ENCODE measurements around the gene CTNNA1.

CTNNA1 gene

GRCh38 chr5:138935466-138935865, 182.2 kb downstream of the CTNNA1 start:
- no peak overlapping the region for H3K27ac ChIP-seq (ENCODE audit: low read depth, low read length)
- no peaks in the 10 kb centered on the region for H3K27me3 ChIP-seq (ENCODE audit: control insufficient read depth, low read length)
- no peaks in the 10 kb centered on the region for H3K4me1 ChIP-seq (ENCODE audit: control insufficient read depth, low read length)
- TF ChIP-seq EZH2phosphoT487 (IDR thresholded peaks at IDR 0.05; ENCODE audit: borderline replicate concordance, low read length) = no peak
- no peak for TF ChIP-seq CTCF (IDR thresholded peaks at IDR 0.05; ENCODE audit: low read depth, low read length, poor library complexity, severe bottlenecking)
- no peaks in the 10 kb centered on the region for H3F3A ChIP-seq (ENCODE audit: control insufficient read depth, insufficient read depth)
- H3K9me3 ChIP-seq (ENCODE audit: control insufficient read depth, insufficient read depth, low read length) = no peaks in the 10 kb centered on the region
- no peaks in the 10 kb centered on the region for H3K9me2 ChIP-seq (replicated peaks; ENCODE audit: control insufficient read depth, low read length)
- no peak overlapping the region for H3K4me2 ChIP-seq (ENCODE audit: low read length)
- no peaks in the 10 kb centered on the region for H3K79me2 ChIP-seq (ENCODE audit: control insufficient read depth, low read length)
- H3K4me3 ChIP-seq (ENCODE audit: low read length) = no peak overlapping the region
- H3K36me3 ChIP-seq (ENCODE audit: control insufficient read depth, low read length) = peaks cover 10% of the 10 kb centered on the region; the same call in 1 of the 2 replicates
- H4K20me1 ChIP-seq (ENCODE audit: control insufficient read depth, insufficient read depth, low read depth, low read length) = no peaks in the 10 kb centered on the region

DNA sequence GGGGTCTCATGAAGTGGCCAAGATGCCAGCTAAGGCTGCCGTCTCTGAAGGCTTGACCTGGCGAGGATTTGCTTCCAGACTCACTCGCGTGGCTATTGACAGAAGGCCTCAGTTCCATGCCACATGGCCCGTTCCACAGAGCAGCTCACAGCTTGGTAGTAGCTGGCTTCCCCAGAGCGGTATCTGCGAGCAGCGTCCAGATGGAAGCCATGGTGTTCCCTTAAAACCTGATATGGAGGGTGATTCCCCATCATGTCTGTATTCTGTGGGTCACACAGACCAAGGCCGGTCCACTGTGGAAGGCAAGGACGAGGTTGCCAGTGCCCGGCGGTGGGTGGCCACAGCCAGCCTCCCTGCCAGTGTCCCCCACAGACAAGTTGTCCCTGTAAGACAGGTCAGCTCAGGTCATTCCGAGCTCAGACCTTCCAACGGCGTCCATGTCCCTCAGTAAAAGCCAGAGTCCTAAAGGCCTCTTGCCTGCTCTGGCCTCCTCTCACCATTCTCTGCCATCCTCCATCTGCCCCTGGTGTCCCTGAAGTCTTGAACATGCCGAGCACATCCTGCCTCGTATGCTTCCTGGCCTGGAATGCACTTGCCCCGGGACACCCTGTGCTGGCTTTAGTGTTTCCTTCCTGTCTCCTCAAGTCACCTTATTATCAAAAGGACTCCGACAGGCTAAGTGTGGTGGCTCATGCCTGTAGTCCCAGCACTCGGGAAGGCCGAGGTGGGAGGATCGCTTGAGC, 183.2 kb downstream of the CTNNA1 start:
- no peaks in the 10 kb centered on the region for H4K20me1 ChIP-seq (ENCODE audit: control insufficient read depth, insufficient read depth, low read depth, low read length)
- H3K27ac ChIP-seq (ENCODE audit: low read depth, low read length) = no peak overlapping the region
- no peak overlapping the region for H3K4me2 ChIP-seq (ENCODE audit: low read length)
- H3K4me3 ChIP-seq (ENCODE audit: low read length) = no peak overlapping the region
- H3K36me3 ChIP-seq (ENCODE audit: control insufficient read depth, low read length) = peaks cover 2% of the 10 kb centered on the region; the same call in 1 of the 2 replicates
- no peaks in the 10 kb centered on the region for H3F3A ChIP-seq (ENCODE audit: control insufficient read depth, insufficient read depth)
- no peaks in the 10 kb centered on the region for H3K9me2 ChIP-seq (replicated peaks; ENCODE audit: control insufficient read depth, low read length)
- H3K79me2 ChIP-seq (ENCODE audit: control insufficient read depth, low read length) = no peaks in the 10 kb centered on the region
- no peaks in the 10 kb centered on the region for H3K27me3 ChIP-seq (ENCODE audit: control insufficient read depth, low read length)
- TF ChIP-seq CTCF (IDR thresholded peaks at IDR 0.05; ENCODE audit: low read depth, low read length, poor library complexity, severe bottlenecking) = no peak
- no peak for TF ChIP-seq EZH2phosphoT487 (IDR thresholded peaks at IDR 0.05; ENCODE audit: borderline replicate concordance, low read length)
- no peaks in the 10 kb centered on the region for H3K4me1 ChIP-seq (ENCODE audit: control insufficient read depth, low read length)
- H3K9me3 ChIP-seq (ENCODE audit: control insufficient read depth, insufficient read depth, low read length) = no peaks in the 10 kb centered on the region

DNA sequence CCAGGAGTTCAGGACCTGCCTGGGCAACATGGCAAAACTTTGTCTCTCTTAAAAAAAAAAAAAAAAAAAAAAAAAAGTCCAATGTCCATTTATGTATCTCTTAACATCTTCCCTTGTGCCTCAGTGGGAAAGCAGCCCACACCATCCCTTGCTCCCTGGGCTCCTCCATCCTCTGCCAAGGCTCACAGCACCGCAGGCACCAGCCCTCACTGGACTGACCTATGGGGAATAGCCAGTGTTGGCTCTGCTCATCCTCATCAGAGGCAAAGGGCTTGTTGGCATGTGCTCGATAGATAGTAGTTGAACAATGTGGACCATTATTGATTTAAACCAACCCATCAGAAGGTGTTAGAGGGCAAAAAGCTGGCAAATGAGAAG, 183.7 kb downstream of the CTNNA1 start:
- Histone ChIP-seq H3K27ac (ENCODE audit: low read depth, low read length) (no peak overlapping the region), H3K9me3 (ENCODE audit: control insufficient read depth, insufficient read depth, low read length) (no peaks in the 10 kb centered on the region), H3K27me3 (ENCODE audit: control insufficient read depth, low read length) (no peaks in the 10 kb centered on the region), H3K36me3 (ENCODE audit: control insufficient read depth, low read length) (no peaks in the 10 kb centered on the region; the same call in 1 of the 2 replicates), H3K4me1 (ENCODE audit: control insufficient read depth, low read length) (no peaks in the 10 kb centered on the region), H3K4me3 (ENCODE audit: low read length) (no peak overlapping the region), H3F3A (ENCODE audit: control insufficient read depth, insufficient read depth) (no peaks in the 10 kb centered on the region), H4K20me1 (ENCODE audit: control insufficient read depth, insufficient read depth, low read depth, low read length) (no peaks in the 10 kb centered on the region), H3K79me2 (ENCODE audit: control insufficient read depth, low read length) (no peaks in the 10 kb centered on the region), H3K9me2 (replicated peaks; ENCODE audit: control insufficient read depth, low read length) (no peaks in the 10 kb centered on the region), H3K4me2 (ENCODE audit: low read length) (no peak overlapping the region)
- TF ChIP-seq CTCF (IDR thresholded peaks at IDR 0.05; ENCODE audit: low read depth, low read length, poor library complexity, severe bottlenecking) = no peak
- no peak for TF ChIP-seq EZH2phosphoT487 (IDR thresholded peaks at IDR 0.05; ENCODE audit: borderline replicate concordance, low read length)
